Natural killer cell (primary cell): ENCODE data around the gene SECISBP2. TPM values are rescaled to one million over a fixed set of nuclear protein-coding genes. Genes with fewer than 3 reads are reported as not detected.
"Not testable (repeated sequence)": the region's sequence is repeated elsewhere in the genome, so short reads cannot be mapped to it uniquely, and the experiment has no call there.

Source experiments
- ATAC-seq, 3 donors: fragments of 150-1000 bp in 2 of 3; fragments of 200-7000 bp in 1 of 3; cut with Tn5 transposase; 1 replicate in 1 of 3; 2 replicates in 2 of 3; pipeline ENCODE4 v1.10.0; 2021; ENCODE audit warnings: mild to moderate bottlenecking in 2 of 3, moderate library complexity in 2 of 3
- DNase-seq, 2 donors: peaks; one replicate each; pipeline versions ENCODE4 v3.0.0 to v3.0.0-alpha.2; 2013 to 2021; ENCODE audit warnings: mixed read lengths in 1 of 2
- H3K27ac ChIP-seq: one replicate; pipeline ENCODE4 v1.5.1; 2013; ENCODE audit warnings: mild to moderate bottlenecking, low read length
- H3K27me3 ChIP-seq: one replicate; pipeline ENCODE4 v1.6.1; 2013; ENCODE audit warnings: low read length; ENCODE audit not compliant: control insufficient read depth, insufficient read depth
- H3K36me3 ChIP-seq: one replicate; pipeline ENCODE4 v1.6.1; 2013; ENCODE audit warnings: low read length; ENCODE audit not compliant: control insufficient read depth, insufficient read depth
- H3K4me1 ChIP-seq: one replicate; pipeline ENCODE4 v1.6.1; 2013; ENCODE audit warnings: low read length; ENCODE audit not compliant: control insufficient read depth, insufficient read depth
- H3K4me3 ChIP-seq: one replicate; pipeline ENCODE4 v1.5.1; 2013; ENCODE audit warnings: low read length
- H3K9me3 ChIP-seq: one replicate; pipeline ENCODE4 v1.6.1; 2013; ENCODE audit warnings: low read length; ENCODE audit not compliant: control insufficient read depth, insufficient read depth
- H3K27ac Mint-ChIP-seq, 2 donors: one replicate each; pipeline ENCODE4 v1.8.0; 2022; ENCODE audit warnings: mild to moderate bottlenecking in 2 of 2, mixed read lengths in 2 of 2, moderate library complexity in 1 of 2
- H3K27me3 Mint-ChIP-seq, 2 donors: one replicate each; pipeline ENCODE4 v1.8.0; 2022; ENCODE audit warnings: low read depth in 2 of 2, mixed read lengths in 2 of 2
- H3K36me3 Mint-ChIP-seq: one replicate; pipeline ENCODE4 v1.8.0; 2022; ENCODE audit warnings: mixed read lengths
- H3K4me1 Mint-ChIP-seq, 2 donors: one replicate each; pipeline ENCODE4 v1.8.0; 2022; ENCODE audit warnings: mixed read lengths in 2 of 2
- H3K4me3 Mint-ChIP-seq: one replicate; pipeline ENCODE4 v1.8.0; 2022; ENCODE audit warnings: mild to moderate bottlenecking, moderate library complexity, mixed read lengths
- H3K9me3 Mint-ChIP-seq, 2 donors: one replicate each; pipeline ENCODE4 v1.8.0; 2022; ENCODE audit warnings: mixed read lengths in 2 of 2
- CTCF ChIP-seq: fragments of 200-600 bp; IDR thresholded peaks from one replicate; pipeline ENCODE4 v1.8.0; 2022; ENCODE audit warnings: antibody characterized with exemption
- WGBS: methylation state at CpG from one replicate; pipeline ENCODE4 v1.1.7; 2013; ENCODE audit warnings: missing lambda C conversion rate; ENCODE audit not compliant: insufficient coverage; 5-methylcytosine and 5-hydroxymethylcytosine counted together
- intact Hi-C: fragments of 100-400 bp; cut with micrococcal nuclease; formaldehyde crosslinking; loops from one replicate; pipeline ENCODE4 v1.14.2; 2022
- total RNA-seq, 4 donors: library from RNA; stranded (reverse); fragments of 120-200 nt in 1 of 4; gene quantifications; one replicate each; pipeline versions ENCODE4 v1.2.3 to v1.2.4, GENCODE V29; 2013 to 2022

SECISBP2 gene
- total RNA-seq, 3 donors from 2014 or later (not counting 1 experiment from before 2014, with no cell fraction given) = 79.5 to 95.8 (median 88.7) TPM

GRCh38 chr9:89291741-89292140 is 26.6 kb upstream of the SECISBP2 start:
- no peak for DNase-seq
- H3K27ac ChIP-seq = no peak overlapping the region
- H3K36me3 Mint-ChIP-seq = no peaks in the 10 kb centered on the region
- H3K36me3 ChIP-seq = no peaks in the 10 kb centered on the region
- no peak overlapping the region for H3K4me3 ChIP-seq
- peaks cover 3% of the 10 kb centered on the region for H3K9me3 ChIP-seq
- intact Hi-C loops = no loop called here
- H3K27me3 Mint-ChIP-seq = peaks cover 3 to 7% of the 10 kb centered on the region in 2 donors
- H3K4me1 Mint-ChIP-seq = peaks cover 0 to 5% of the 10 kb centered on the region in 2 donors
- H3K4me1 ChIP-seq = no peaks in the 10 kb centered on the region
- TF ChIP-seq CTCF = no peak
- ATAC-seq = no peak
- peaks cover 2% of the 10 kb centered on the region for H3K27me3 ChIP-seq
- no peaks in the 10 kb centered on the region for H3K9me3 Mint-ChIP-seq
- no peak overlapping the region for H3K4me3 Mint-ChIP-seq
- WGBS = 96% methylated on average over 2 of the region's 2 CpGs
- H3K27ac Mint-ChIP-seq = no peak overlapping the region

GRCh38 chr9:89293014-89293413 is 25.3 kb upstream of the SECISBP2 start:
- H3K4me3 ChIP-seq = no peak overlapping the region
- H3K9me3 Mint-ChIP-seq = no peaks in the 10 kb centered on the region
- H3K4me3 Mint-ChIP-seq = no peak overlapping the region
- peaks cover 2% of the 10 kb centered on the region for H3K27me3 ChIP-seq
- no peak overlapping the region for H3K27ac ChIP-seq
- no peaks in the 10 kb centered on the region for H3K36me3 Mint-ChIP-seq
- WGBS = 80% methylated on average over 1 of the region's 1 CpG
- no peak for DNase-seq
- H3K27me3 Mint-ChIP-seq = peaks cover 5 to 7% of the 10 kb centered on the region in 2 donors
- peaks cover 3% of the 10 kb centered on the region for H3K9me3 ChIP-seq
- no peaks in the 10 kb centered on the region for H3K4me1 ChIP-seq
- peaks cover 0 to 5% of the 10 kb centered on the region in 2 donors for H3K4me1 Mint-ChIP-seq
- no peaks in the 10 kb centered on the region for H3K36me3 ChIP-seq
- ATAC-seq = no peak
- intact Hi-C loops = no loop called here
- no peak overlapping the region for H3K27ac Mint-ChIP-seq
- TF ChIP-seq CTCF = no peak

- Histone ChIP-seq H3K36me3 (no peaks in the 10 kb centered on the region), H3K27ac (no peak overlapping the region), H3K4me3 (no peak overlapping the region), H3K27me3 (peaks cover 2% of the 10 kb centered on the region), H3K9me3 (peaks cover 3% of the 10 kb centered on the region), H3K4me1 (no peaks in the 10 kb centered on the region)
- intact Hi-C loops = no loop called here
- ATAC-seq (no peak), DNase-seq (no peak)
- Mint-ChIP-seq H3K36me3 (no peaks in the 10 kb centered on the region), H3K4me3 (no peak overlapping the region), H3K4me1 (peaks cover 0 to 5% of the 10 kb centered on the region in 2 donors), H3K9me3 (no peaks in the 10 kb centered on the region), H3K27ac (no peak overlapping the region), H3K27me3 (peaks cover 5 to 7% of the 10 kb centered on the region in 2 donors)
- no peak for TF ChIP-seq CTCF
- 69% methylated on average over 2 of the region's 5 CpGs for WGBS
Measured at GRCh38 chr9:89295400-89295799, 22.9 kb upstream of the SECISBP2 start.

- H3K27me3 Mint-ChIP-seq, H3K27ac ChIP-seq, H3K36me3 Mint-ChIP-seq, H3K4me1 Mint-ChIP-seq, H3K4me1 ChIP-seq, ATAC-seq, H3K27me3 ChIP-seq, H3K9me3 ChIP-seq, H3K9me3 Mint-ChIP-seq, DNase-seq, intact Hi-C loops, H3K27ac Mint-ChIP-seq, H3K4me3 Mint-ChIP-seq, H3K36me3 ChIP-seq, H3K4me3 ChIP-seq: not testable (repeated sequence)
- 75% methylated on average over 1 of the region's 2 CpGs for WGBS
Measured at GRCh38 chr9:89301996-89302395, 16.3 kb upstream of the SECISBP2 start.
